HCT116 (cell line): ENCODE data around the gene LCN2.
"Not testable (repeated sequence)": the region's sequence is repeated elsewhere in the genome, so short reads cannot be mapped to it uniquely, and the experiment has no call there.

Source experiments
- ATF3 ChIP-seq: IDR thresholded peaks from 2 replicates; pipeline ENCODE4 v1.6.1; 2012
- CBX3 ChIP-seq: IDR thresholded peaks from 2 replicates; pipeline ENCODE4 v1.6.1; 2012; ENCODE audit warnings: low read depth
- CEBPB ChIP-seq: IDR thresholded peaks from 2 replicates; pipeline ENCODE4 v1.6.1; 2012; ENCODE audit warnings: low read depth
- EZH2 ChIP-seq: fragments of 200-600 bp; sonication (generic); IDR thresholded peaks from 2 replicates; pipeline ENCODE4 v1.6.1; 2017; ENCODE audit warnings: antibody characterized with exemption, mixed run types
- FOSL1 ChIP-seq: IDR thresholded peaks from 2 replicates; pipeline ENCODE4 v1.6.1; 2012; ENCODE audit warnings: low read depth
- MAX ChIP-seq: IDR thresholded peaks from 2 replicates; pipeline ENCODE4 v1.6.1; 2012
- POLR2A ChIP-seq: IDR thresholded peaks from 2 replicates; pipeline ENCODE4 v1.7.0; 2011; ENCODE audit warnings: borderline replicate concordance; ENCODE audit not compliant: insufficient read depth, insufficient read length; ENCODE audit errors: extremely low read depth
- POLR2AphosphoS5 ChIP-seq: IDR thresholded peaks from 2 replicates; pipeline ENCODE4 v1.6.1; 2011; ENCODE audit warnings: mild to moderate bottlenecking, low read depth, low read length, moderate library complexity
- SIN3A ChIP-seq: IDR thresholded peaks from 2 replicates; pipeline ENCODE4 v1.6.1; 2012; ENCODE audit warnings: low read depth
- SP1 ChIP-seq: IDR thresholded peaks from 2 replicates; pipeline ENCODE4 v1.6.1; 2012; ENCODE audit warnings: low read depth
- SRF ChIP-seq: IDR thresholded peaks from 2 replicates; pipeline ENCODE4 v1.6.1; 2012; ENCODE audit warnings: low read depth
- ZNF274 ChIP-seq: fragments of 200-500 bp; sonication (Bioruptor generic); IDR thresholded peaks from 2 replicates; pipeline ENCODE4 v1.6.1; 2014; ENCODE audit warnings: mild to moderate bottlenecking, low read depth, low read length, inconsistent platforms
- TF ChIP-seq, protein P1 (sequence below), 3 experiments: fragments of 200-600 bp in 1 of 3; sonication (generic) in 1 of 3; IDR thresholded peaks in 2 of 3; conservative IDR thresholded peaks in 1 of 3; 2 replicates each; pipeline ENCODE4 v1.5.1; 2012 to 2017; ENCODE audit warnings: low read depth in 2 of 3, low read length in 2 of 3, antibody characterized with exemption in 1 of 3, borderline replicate concordance in 1 of 3, control low read depth in 1 of 3, mild to moderate bottlenecking in 1 of 3, mixed read lengths in 1 of 3, mixed run types in 1 of 3, moderate library complexity in 1 of 3; ENCODE audit not compliant: insufficient read depth in 1 of 3
- TF ChIP-seq, protein P2 (sequence below): IDR thresholded peaks from 2 replicates; pipeline ENCODE4 v1.6.1; 2011; ENCODE audit warnings: mild to moderate bottlenecking, low read length, moderate library complexity; ENCODE audit not compliant: insufficient replicate concordance; ENCODE audit errors: extremely low read depth

GRCh38 chr9:128135561-128135960 lies 13.7 kb upstream of the LCN2 start:
- TF ChIP-seq ZNF274, POLR2AphosphoS5, EZH2, SP1, POLR2A, ATF3, FOSL1, MAX, CEBPB, SIN3A, CBX3, SRF: not testable (repeated sequence)
- TF ChIP-seq, protein P1, sequence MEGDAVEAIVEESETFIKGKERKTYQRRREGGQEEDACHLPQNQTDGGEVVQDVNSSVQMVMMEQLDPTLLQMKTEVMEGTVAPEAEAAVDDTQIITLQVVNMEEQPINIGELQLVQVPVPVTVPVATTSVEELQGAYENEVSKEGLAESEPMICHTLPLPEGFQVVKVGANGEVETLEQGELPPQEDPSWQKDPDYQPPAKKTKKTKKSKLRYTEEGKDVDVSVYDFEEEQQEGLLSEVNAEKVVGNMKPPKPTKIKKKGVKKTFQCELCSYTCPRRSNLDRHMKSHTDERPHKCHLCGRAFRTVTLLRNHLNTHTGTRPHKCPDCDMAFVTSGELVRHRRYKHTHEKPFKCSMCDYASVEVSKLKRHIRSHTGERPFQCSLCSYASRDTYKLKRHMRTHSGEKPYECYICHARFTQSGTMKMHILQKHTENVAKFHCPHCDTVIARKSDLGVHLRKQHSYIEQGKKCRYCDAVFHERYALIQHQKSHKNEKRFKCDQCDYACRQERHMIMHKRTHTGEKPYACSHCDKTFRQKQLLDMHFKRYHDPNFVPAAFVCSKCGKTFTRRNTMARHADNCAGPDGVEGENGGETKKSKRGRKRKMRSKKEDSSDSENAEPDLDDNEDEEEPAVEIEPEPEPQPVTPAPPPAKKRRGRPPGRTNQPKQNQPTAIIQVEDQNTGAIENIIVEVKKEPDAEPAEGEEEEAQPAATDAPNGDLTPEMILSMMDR (IDR thresholded peaks at IDR 0.05 in 2 of 3, conservative IDR thresholded peaks at IDR 0.05 in 1 of 3; ENCODE audit: borderline replicate concordance in 1 of 3, insufficient read depth in 1 of 3, low read depth in 2 of 3, low read length in 2 of 3) = not testable (repeated sequence)
- TF ChIP-seq, protein P2, sequence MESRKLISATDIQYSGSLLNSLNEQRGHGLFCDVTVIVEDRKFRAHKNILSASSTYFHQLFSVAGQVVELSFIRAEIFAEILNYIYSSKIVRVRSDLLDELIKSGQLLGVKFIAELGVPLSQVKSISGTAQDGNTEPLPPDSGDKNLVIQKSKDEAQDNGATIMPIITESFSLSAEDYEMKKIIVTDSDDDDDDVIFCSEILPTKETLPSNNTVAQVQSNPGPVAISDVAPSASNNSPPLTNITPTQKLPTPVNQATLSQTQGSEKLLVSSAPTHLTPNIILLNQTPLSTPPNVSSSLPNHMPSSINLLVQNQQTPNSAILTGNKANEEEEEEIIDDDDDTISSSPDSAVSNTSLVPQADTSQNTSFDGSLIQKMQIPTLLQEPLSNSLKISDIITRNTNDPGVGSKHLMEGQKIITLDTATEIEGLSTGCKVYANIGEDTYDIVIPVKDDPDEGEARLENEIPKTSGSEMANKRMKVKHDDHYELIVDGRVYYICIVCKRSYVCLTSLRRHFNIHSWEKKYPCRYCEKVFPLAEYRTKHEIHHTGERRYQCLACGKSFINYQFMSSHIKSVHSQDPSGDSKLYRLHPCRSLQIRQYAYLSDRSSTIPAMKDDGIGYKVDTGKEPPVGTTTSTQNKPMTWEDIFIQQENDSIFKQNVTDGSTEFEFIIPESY = not testable (repeated sequence)
